GM21367 (cell line): Measurements from ENCODE around the gene PRLHR.
"Not testable (repeated sequence)": the region's sequence is repeated elsewhere in the genome, so short reads cannot be mapped to it uniquely, and the experiment has no call there.

Source experiments
- ATAC-seq: cut with Tn5 transposase; IDR thresholded peaks from one replicate; pipeline ENCODE4 v1.9.1; 2021; ENCODE audit not compliant: unreplicated experiment

PRLHR gene

GRCh38 chr10:118595598-118596425, at the start of gene PRLHR:
TSS of gene PRLHR (minus strand) at chr10:118595648. CDS start at chr10:118595244, 404 bp downstream.
- ATAC-seq = no peak

DNA sequence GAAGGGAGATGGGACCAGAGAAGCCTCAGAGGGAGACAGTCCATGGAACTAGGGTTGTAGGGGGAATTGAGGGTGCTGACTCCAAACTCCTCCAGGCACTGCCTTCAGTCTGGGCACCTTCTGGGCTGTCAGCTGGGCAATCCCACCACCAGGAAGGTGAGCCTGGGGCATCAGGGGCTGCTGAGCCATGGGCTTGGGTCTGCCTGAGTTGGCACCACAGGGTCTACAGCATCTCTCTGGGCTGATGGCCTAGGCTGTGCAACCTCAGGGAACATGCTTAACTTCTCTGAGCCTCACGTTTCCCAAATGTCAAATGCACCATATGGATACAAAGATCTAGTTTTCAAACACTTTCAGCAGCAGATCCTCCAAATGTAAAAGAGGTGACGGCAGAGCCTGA, 46.8 kb upstream of the PRLHR start:
- no peak for ATAC-seq

GRCh38 chr10:118638680-118639079, 43.2 kb upstream of the PRLHR start:
- ATAC-seq = no peak

DNA sequence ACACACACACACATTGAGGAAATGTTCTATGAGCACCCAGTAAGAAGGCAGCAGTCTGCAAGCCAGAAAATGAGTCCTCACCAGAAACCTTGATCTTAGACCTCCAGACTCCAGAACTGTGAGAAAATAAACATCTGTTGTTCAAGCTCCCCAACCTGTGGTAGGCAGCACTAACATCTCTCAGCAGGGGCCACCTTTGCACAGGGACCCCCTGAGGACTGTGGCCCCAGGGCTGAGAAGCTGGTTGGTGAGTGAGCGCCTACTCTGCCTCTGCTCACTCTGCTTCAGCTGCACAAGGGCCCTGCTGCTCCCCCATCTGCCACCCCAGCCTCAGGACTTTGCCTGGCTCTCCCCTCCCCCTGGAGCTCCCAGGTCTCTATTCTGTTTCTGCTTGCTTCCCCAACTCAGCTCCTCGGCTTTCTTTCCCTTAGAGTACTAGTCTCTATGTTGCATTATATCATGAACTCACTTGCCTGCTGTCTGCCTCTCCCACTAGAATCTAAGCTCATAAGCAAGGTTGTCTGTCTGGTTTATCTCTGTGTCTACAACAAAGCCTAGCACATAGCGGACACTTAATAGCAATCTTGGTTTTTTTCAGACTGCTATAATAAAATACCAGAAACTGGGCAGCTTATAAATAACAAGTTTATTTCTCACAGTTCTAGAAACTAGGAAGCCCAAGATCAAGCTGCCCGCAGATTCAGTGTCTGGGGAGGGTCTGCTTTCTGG, 40.4 kb upstream of the PRLHR start:
- ATAC-seq = no peak

DNA sequence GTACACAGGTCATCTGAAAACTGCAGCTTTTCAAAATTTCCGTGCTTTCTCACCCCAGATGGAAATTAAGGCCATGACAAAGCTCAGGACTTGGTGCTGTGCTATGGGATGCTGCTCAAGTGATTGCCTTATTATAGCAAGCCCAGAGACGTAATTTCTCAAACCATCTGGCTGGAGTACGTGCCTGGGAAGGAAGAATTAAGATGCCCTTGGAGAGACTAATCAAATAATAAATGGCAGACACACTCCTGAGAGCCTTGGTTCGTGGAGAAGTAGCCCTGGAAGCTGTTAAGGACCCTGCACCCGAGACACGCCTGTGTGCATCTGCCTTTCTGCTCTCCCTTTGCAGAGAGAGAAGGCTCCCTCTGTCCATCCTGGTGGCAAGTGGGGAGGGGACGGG, 38.3 kb upstream of the PRLHR start:
- ATAC-seq = no peak

- ATAC-seq = no peak
These were observed 33.8 kb upstream of the PRLHR start for GRCh38 chr10:118629211-118629610.

DNA sequence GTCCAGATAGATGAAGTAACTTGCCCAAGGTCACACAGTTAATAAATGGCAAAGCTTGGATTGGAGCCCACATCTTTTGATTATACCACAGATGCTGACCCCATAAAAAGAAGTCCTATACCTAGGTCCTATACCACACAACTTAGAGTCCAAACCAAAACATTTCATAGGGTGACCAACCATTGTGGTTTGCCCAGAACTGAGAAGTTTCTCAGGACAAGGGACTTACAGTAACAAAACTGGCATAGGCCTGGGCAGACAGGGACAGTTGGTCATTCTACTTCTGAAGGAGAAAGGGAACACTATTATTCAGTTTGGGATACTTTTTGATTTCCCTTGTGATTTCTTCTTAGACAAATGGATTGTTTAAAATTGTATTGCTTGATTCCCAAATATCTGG, 32.9 kb upstream of the PRLHR start:
- ATAC-seq = no peak

GRCh38 chr10:118626953-118627352, 31.5 kb upstream of the PRLHR start:
- ATAC-seq = no peak

DNA sequence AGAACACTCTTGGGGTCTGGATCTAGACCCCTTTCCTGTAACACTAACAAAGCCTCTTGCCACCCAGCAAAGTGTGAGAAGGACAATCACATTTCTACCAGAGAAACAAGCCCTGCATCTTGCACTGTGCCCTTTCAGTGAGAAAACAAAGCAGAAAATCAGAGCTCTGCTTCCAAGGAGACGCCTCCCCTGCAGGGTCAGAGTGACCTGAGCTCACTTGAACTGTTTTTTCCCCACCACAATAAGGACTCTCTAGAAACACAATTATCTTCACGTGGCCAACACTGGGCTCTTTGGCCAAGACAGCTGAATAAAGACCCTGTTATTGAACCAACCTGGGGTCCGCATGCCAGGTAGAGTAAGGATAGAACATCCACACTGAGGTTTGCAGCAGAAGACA, 30.1 kb upstream of the PRLHR start:
- no peak for ATAC-seq

DNA sequence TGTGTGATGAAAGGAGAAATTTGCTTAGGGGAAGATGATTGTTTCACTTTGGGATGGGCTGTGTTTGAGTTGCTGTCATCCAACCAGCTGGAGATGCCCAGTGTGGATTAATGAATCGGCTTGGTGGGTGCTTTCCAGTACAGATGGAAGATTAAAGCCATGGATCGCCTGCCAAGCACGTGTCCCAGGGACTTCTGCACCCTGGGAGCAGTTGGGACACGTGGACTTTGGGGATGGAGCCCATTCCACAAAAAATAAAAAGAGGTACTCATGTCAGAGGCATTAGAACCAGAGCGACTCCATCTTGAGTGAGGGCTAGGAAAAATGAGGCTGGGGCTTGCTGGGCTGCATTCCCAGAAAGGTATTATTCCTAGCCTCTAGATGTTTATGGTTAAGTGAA, 29.3 kb upstream of the PRLHR start:
- ATAC-seq = no peak

- no peak for ATAC-seq
These were observed 26.0 kb upstream of the PRLHR start for GRCh38 chr10:118621304-118621942.

- ATAC-seq = not testable (repeated sequence)
These were observed 18.4 kb upstream of the PRLHR start for GRCh38 chr10:118613863-118614262.

DNA sequence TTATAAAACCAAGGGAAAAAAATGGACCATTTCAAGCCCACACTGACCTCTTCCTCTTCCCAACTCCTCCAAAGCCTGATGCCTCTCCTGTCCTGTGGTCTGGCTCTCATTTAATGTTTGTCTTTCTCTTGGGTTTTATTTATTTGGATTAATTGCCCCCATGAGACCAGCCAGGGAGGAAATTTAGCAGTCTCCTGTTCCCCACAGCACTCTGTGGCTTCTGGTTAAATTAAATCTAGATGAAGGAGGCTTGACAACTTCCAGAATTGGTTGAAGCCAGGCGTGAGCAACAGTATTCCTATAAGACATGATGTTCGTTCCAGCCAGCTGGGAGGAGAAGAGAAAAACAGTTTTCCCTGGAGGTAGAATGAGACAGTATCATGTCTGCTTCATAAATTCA, 15.1 kb upstream of the PRLHR start:
- ATAC-seq = no peak

DNA sequence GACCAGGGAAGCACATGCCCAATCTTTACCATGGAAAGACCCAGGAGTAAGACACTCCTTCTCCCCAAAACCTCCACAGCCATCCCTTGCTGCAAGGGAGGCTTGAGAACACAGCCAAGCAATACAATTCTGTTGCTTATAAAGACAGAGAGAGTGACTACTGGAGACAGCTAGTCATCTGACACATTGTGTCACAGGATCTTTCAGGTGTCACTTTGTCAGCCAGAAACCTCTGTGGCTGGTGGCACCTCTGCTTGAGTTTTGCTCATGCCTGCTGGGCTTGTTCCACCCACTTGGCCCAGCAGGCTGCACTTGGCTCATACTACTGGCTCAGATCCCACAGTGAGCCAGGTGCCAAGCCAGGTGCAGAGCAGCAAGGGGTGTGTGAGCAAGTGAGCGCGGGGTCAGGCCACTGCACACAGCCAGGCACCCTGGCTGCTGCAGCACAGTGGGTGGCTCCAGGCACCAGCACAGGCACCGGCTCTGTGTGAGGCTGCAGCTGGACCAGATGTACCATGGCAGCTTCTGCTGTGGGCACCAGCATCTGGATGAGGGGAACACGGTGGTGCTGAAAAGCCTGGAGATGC, 12.4 kb upstream of the PRLHR start:
- ATAC-seq = no peak

DNA sequence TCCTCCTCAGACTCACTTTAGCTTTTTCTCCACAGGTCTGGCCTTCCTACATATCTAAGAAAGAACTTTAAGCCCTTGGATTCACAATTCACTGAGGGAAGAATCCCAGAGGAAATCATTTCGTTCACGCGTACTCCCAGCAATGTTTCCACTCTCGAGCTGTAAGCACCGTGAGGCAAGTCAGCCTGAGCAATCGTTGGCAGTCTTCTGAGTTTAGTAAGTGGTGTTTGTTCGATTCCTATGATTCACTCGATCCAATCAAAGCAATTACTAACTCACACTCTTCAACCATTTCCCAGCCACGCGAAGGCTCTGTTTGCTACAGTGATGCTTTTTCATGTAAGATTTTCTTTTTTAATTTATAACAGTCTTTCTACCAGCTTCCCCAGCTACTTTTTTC, 10.2 kb upstream of the PRLHR start:
- no peak for ATAC-seq

DNA sequence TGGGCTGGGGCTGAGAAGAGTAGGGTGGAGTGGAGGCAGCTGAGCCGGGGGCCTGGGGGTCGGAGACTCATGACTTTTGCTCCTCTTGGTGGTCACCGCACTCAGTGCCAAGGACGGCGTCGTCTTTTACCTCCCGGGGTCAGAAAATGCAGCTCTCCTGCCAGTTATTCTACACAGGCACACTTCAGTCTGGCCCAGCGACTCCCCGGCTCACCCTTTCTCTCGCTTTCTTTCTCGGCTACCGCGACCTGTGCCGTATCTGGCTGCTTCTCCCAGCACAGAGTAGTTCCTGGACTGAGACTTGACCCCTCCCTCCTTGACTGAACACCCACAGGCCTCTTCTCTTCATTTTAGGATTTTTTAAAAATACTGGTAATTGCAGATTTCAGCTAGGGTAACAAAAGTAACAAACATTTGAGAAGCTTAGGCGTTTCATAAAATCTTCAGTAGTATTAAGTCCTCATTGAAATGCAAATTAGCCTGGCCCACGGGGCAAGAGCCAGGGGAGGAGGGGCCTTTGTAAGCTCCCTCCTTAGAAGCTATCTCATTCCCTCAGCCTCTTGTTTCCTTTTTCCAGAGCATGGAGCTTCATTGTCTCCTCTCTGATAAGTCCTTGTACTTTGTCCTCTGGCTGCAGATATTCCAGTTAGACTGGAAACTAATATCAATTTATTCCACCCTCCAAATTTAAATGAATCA, 1.1 kb upstream of the PRLHR start:
- no peak for ATAC-seq

- no peak for ATAC-seq
These were observed 406 bp downstream of the PRLHR start for GRCh38 chr10:118595064-118595420.

DNA sequence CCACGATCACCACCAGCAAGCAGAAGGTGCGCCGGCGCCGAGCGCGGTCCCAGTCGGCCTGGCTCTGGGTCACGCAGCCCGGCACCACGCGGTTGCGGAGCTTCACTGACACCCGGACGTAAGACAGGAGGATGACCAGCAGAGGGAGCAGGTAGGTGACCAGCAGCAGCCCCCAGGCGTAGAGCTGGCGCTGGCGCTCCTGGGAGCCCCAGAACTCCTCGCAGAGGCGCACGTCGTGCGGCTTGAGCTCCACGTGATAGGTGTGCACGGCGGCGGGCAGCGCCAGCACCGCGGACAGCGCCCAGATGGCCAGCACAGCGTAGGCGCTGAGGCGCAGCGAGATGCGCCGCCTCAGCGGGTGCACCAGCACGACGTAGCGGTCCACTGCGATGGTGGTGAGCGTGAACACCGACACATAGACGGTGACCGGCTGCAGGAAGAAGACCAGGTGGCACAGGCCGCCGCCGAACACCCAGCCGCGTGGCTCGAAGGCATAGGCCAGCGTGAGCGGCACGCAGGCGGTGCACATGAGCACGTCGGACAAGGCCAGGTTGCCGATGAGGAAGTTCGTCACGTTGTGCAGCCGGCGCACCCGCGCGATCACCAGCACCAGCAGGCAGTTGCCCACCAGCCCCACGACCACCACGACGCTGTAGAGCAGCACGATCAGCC, 920 bp downstream of the PRLHR start:
- no peak for ATAC-seq

GRCh38 chr10:118592675-118593330, 2.6 kb downstream of the PRLHR start:
- ATAC-seq = no peak

DNA sequence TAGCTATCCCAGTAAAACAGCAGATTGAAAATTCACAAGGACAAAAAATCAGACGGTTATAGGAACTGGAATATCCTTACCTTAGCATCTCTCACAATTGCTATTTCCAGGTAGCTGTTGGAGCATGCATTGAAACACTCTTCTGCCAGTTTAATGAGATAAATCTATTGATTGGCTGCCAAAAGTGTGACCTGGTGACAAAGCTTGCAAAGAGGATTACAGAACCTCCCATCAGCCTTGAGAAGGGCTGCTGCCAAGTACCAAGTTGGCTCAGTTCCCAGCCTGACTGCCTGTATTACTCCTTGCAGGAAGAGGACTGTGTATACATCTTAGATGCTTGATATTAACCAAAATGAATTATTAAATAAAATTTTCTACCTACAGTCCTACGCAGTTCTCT, 5.1 kb downstream of the PRLHR start:
- ATAC-seq = no peak
